Esophagus squamous epithelium (tissue), 4 donors: ENCODE measurements around the gene SAP30L.

Source experiments
- CTCF ChIP-seq, 6 experiments: fragments of 450-650 bp in 4 of 6; fragments of 200-600 bp in 2 of 6; sonication (generic) in 2 of 6; IDR thresholded peaks; one replicate each; pipeline ENCODE4 v1.5.1; 2016 to 2019; ENCODE audit warnings: antibody characterized with exemption in 6 of 6, mild to moderate bottlenecking in 4 of 6, moderate library complexity in 4 of 6
- POLR2A ChIP-seq, 4 donors: fragments of 450-650 bp; IDR thresholded peaks; one replicate each; pipeline ENCODE4 v1.6.1; 2017; ENCODE audit warnings: antibody characterized with exemption in 4 of 4, mild to moderate bottlenecking in 4 of 4, moderate library complexity in 3 of 4

- TF ChIP-seq CTCF (IDR thresholded peaks at IDR 0.05) (no peak), POLR2A (IDR thresholded peaks at IDR 0.05) (no peak)
These were observed 3.0 kb upstream of the SAP30L start for GRCh38 chr5:154442801-154443200.
